ENCODE measurements around the gene CANT1.
"Not testable (repeated sequence)": the region's sequence is repeated elsewhere in the genome, so short reads cannot be mapped to it uniquely, and the experiment has no call there.

CANT1 gene

GRCh38 chr17:78950870-78951269, 58.7 kb downstream of the CANT1 start:
- TF ChIP-seq CTCF (conservative IDR thresholded peaks at IDR 0.05; ENCODE audit: low read depth, low read length): no peak
- no peak overlapping the region for H3K4me3 ChIP-seq (ENCODE audit: low read length)

GRCh38 chr17:78947235-78948149, 62.1 kb downstream of the CANT1 start:
- no peak for DNase-seq (ENCODE audit: low read depth)
- H3K4me3 ChIP-seq (ENCODE audit: low read length): no peak overlapping the region
- TF ChIP-seq CTCF (conservative IDR thresholded peaks at IDR 0.05; ENCODE audit: low read depth, low read length): no peak

More at GRCh38 chr17:78950870-78951269, 58.7 kb downstream of the CANT1 start:
- DNase-seq (ENCODE audit: low read depth): no peak

- no peak for TF ChIP-seq CTCF (conservative IDR thresholded peaks at IDR 0.05; ENCODE audit: low read depth, low read length)
- no peak for DNase-seq (ENCODE audit: low read depth)
- H3K4me3 ChIP-seq (ENCODE audit: low read length): no peak overlapping the region
These were observed 62.9 kb downstream of the CANT1 start for GRCh38 chr17:78946631-78947030.

- no peak for DNase-seq (ENCODE audit: low read depth)
- TF ChIP-seq CTCF (conservative IDR thresholded peaks at IDR 0.05; ENCODE audit: low read depth, low read length): no peak
- no peak overlapping the region for H3K4me3 ChIP-seq (ENCODE audit: low read length)
These were observed 63.4 kb downstream of the CANT1 start for GRCh38 chr17:78946131-78946530.

GRCh38 chr17:78945455-78945854, 64.1 kb downstream of the CANT1 start:
- DNase-seq (ENCODE audit: low read depth); H3K4me3 ChIP-seq (ENCODE audit: low read length): not testable (repeated sequence)

- no peak for TF ChIP-seq CTCF (conservative IDR thresholded peaks at IDR 0.05; ENCODE audit: low read depth, low read length)
- H3K4me3 ChIP-seq (ENCODE audit: low read length): no peak overlapping the region
- no peak for DNase-seq (ENCODE audit: low read depth)
These were observed 64.6 kb downstream of the CANT1 start for GRCh38 chr17:78944956-78945355.

- no peak overlapping the region for H3K4me3 ChIP-seq (ENCODE audit: low read length)
- no peak for TF ChIP-seq CTCF (conservative IDR thresholded peaks at IDR 0.05; ENCODE audit: low read depth, low read length)
- DNase-seq (ENCODE audit: low read depth): no peak
These were observed 65.5 kb downstream of the CANT1 start for GRCh38 chr17:78944026-78944425.

All from retinal pigment epithelial cell (primary cell).